ENCODE measurements around the gene ST8SIA4.

The ST8SIA4 gene

GRCh38 chr5:100903039-100903887 is at the start of gene ST8SIA4:
ST8SIA4 (minus strand) TSS chr5:100903282; CDS start chr5:100902955, 327 bp downstream.
- peak; percentile 84 for DNase-seq

- no peak for DNase-seq
Observed at GRCh38 chr5:100950985-100951384, 47.9 kb upstream of the ST8SIA4 start.

GRCh38 chr5:100913298-100913697 is 10.2 kb upstream of the ST8SIA4 start:
- no peak for DNase-seq

- DNase-seq, result no peak
Observed at GRCh38 chr5:100909034-100909433, 6.0 kb upstream of the ST8SIA4 start.

GRCh38 chr5:100905259-100905914 is 2.3 kb upstream of the ST8SIA4 start:
- no peak for DNase-seq

- no peak for DNase-seq
Observed at GRCh38 chr5:100904259-100904861, 1.3 kb upstream of the ST8SIA4 start.

GRCh38 chr5:100902440-100903038 is 543 bp downstream of the ST8SIA4 start:
- DNase-seq, result no peak

- DNase-seq, result no peak
Observed at GRCh38 chr5:100901821-100902341, 1.2 kb downstream of the ST8SIA4 start.

- DNase-seq, result peak; percentile 60
Observed at GRCh38 chr5:100900796-100901781, 2.0 kb downstream of the ST8SIA4 start.

- DNase-seq, result peak; percentile 55
Observed at GRCh38 chr5:100900142-100900795, 2.8 kb downstream of the ST8SIA4 start.

- no peak for DNase-seq
Observed at GRCh38 chr5:100899675-100900074, 3.4 kb downstream of the ST8SIA4 start.

GRCh38 chr5:100898504-100899346 is 4.4 kb downstream of the ST8SIA4 start:
- DNase-seq, result no peak

- no peak for DNase-seq
Observed at GRCh38 chr5:100896054-100896453, 7.0 kb downstream of the ST8SIA4 start.

- no peak for DNase-seq
Observed at GRCh38 chr5:100890461-100891008, 12.5 kb downstream of the ST8SIA4 start.

- no peak for DNase-seq
Observed at GRCh38 chr5:100889896-100890295, 13.2 kb downstream of the ST8SIA4 start.

- no peak for DNase-seq
Observed at GRCh38 chr5:100889165-100889743, 13.8 kb downstream of the ST8SIA4 start.

- DNase-seq, result no peak
Observed at GRCh38 chr5:100877274-100877673, 25.8 kb downstream of the ST8SIA4 start.

- DNase-seq, result no peak
Observed at GRCh38 chr5:100872408-100873190, 30.5 kb downstream of the ST8SIA4 start.
